ENCODE results near the gene ADISSP.

The ADISSP gene

DNA sequence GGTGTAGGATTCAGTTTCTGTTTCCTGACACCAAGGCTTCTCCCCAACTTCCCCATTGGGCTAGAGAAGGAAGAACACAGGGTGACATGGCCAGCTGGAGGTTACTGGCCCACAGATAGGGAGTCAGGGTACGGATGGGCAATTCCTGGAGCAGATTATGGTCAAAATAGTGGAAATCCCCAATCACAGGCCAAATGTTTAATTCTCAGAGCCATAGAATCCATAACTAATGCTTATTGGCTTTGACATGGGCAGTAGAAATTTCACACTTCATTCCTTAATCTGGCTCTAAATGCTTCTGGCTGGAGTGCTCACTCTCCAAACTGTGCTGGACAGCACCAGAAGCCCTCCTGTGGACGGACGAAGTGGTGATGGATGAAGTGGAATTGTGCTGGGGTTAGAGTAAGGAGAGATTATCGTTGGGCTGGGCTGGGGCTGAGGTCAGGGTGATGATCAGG is 56.0 kb downstream of the ADISSP start:
- FAIRE-seq: no peak

DNA sequence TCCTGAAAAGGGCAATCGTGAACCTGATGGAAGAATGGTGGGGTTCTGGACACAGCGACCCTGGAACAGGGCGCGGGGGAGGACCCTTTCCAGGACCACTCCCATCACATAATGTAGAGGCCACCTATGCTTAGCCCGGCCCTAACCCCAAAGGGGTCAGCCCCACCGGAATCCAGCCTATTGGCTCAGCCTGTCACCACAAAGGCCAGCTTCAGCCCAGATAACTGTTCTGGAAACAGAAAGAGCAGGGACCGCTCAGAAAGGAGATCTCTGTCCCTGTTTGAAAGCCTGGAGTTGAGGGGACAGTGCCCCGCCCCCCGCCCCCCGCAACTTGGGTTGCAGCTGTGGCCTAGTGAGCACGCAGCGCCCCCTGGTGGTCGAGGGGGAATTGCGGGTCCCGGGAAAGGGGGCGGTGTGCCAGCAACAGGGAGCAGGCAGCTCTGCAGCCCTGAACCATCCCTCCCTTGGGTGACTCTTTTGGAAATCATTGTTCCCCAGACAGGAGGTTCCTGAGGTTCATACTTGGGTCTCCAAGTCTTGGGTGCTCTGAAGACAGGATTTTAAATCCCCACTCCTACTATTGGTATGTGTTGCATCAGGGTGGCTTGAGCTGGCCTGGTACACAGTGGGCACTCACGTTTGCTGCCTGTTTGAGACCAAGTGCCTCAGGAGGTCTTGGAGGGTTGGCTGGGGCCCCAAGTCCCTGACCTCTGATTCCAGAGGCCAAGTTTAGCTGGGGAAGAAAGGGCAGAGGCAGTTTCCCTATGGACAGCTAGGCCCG is 56.7 kb downstream of the ADISSP start:
- FAIRE-seq: no peak

DNA sequence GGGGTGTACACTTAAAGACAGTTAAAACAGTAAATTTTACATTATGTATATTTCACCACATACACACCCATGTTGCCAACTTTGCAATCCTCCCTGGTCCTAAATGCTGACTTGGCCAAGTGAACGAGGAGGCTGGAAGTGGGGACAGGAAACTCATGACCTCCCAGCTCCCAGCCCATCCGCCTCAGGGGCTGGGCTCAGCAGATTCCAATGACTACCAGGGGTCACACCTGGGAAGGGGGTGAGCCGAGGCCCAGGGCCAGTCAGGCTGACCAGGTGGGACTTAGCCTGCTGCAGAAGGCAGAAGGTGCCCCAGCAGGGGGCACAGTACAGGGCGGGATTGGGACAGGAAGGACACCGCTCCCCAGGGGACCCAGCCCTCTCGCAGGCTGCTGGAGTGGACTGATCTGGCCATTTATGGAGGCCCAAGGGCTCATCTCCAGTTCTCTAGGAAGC is 57.5 kb downstream of the ADISSP start:
- FAIRE-seq: no peak

GRCh38 chr20:3707508-3707899 is 60.0 kb downstream of the ADISSP start:
- FAIRE-seq: no peak

DNA sequence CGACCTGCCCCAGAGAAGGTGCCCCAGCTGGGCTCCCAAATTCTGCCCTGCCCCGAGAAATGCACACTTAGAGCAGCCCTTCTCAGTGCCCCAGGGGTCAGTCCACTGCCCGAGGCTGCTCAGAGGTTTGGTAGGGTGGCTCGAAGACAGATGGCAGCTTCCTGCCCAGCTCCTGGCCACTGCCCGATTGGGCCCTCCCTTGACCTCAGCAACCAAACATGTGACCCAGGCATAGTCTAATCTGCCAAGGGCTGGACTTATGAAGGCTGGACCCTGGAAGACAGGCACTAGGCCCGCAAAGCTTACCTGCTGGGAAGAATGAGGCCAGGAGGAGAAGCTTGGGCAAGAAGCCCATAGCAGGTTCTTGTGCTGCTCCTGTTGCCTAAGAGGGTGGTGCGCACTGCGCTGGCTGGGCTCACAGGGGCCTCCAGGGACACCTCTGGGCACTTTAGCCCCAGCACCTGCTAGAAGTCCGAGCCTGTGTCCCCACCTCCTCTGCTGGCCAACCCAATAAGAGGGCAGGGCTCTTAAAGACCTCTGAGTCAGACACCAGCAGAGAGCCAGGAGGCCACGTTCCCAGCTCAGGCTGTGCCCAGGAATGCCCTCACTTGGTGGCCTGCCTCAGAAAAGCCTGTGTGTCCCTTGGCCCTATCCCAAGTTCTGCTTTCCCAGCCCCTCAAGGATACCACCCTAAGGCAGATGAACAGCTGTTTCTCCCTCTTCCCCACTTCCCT is 60.6 kb downstream of the ADISSP start:
- FAIRE-seq: no peak

- FAIRE-seq: no peak
These were observed 61.4 kb downstream of the ADISSP start for GRCh38 chr20:3705970-3706739.

DNA sequence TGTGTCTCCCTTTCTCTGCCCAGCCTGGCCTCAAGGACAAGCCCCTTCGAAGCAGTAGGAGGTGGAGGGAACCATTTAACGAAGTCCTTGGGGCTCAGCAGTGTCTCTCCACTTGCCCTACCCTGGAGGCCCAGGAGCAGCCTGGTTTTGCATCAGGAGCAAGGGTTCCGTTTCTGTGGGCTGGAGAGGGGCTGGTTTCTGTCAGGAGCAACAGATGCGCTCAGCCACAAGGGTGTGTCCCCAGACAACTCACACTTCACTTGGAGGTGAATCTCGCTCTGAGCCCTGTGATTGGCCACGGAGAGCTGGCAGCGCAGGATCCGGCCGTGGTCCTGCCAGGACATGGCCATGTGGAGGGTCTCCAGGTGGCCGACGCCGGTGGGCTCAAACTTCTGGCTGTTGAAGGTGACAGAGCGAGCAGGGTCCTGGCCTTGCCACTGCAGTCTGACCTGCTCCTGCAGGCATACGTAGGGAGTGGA is 62.0 kb downstream of the ADISSP start:
- no peak for FAIRE-seq

DNA sequence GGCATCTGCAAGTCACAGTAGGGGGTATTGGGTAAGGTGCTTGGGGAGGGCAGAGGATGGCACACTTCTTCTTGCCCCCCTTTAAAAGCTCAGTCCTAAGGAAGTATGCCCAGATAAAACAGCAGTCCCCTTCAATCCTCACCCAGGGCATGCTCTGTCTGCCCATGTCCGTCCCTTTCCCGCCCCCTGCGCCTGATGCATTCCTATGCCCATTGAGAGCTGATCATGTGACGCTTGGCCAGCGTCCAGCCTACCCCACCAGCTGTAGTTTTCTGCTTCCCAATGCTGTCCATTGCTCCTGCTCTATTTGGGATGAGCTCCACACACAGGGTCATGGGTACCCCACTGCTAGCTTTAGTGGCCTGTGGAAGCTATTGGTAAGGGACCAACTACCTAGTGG is 63.5 kb downstream of the ADISSP start:
- no peak for FAIRE-seq

Measured in colon (tissue), 2 donors.